Fibroblast of lung (primary cell): ENCODE results near the gene YES1. TPM values are rescaled to one million over a fixed set of nuclear protein-coding genes. Genes with fewer than 3 reads are reported as not detected.
"Not testable (repeated sequence)": the region's sequence is repeated elsewhere in the genome, so short reads cannot be mapped to it uniquely, and the experiment has no call there.

Source experiments
- DNase-seq, 2 donors: peaks; one replicate each; pipeline versions ENCODE4 v3.0.0 to v3.0.0-alpha.2; 2010; ENCODE audit warnings: low read depth in 2 of 2
- H2AFZ ChIP-seq: 2 replicates; pipeline ENCODE4 v1.5.1; 2012; ENCODE audit warnings: low read length, control low read depth, inconsistent platforms
- H3K27ac ChIP-seq: 2 replicates; pipeline ENCODE4 v1.5.1; 2011; ENCODE audit warnings: low read length, control low read depth; ENCODE audit not compliant: insufficient read depth
- H3K27me3 ChIP-seq: 2 replicates; pipeline ENCODE4 v1.5.1; 2011; ENCODE audit warnings: mild to moderate bottlenecking, low read length; ENCODE audit not compliant: control insufficient read depth, insufficient read depth
- H3K36me3 ChIP-seq: 2 replicates; pipeline ENCODE4 v1.5.1; 2011; ENCODE audit warnings: low read length; ENCODE audit not compliant: control insufficient read depth, insufficient read depth
- H3K4me1 ChIP-seq: 2 replicates; pipeline ENCODE4 v1.5.1; 2011; ENCODE audit warnings: low read length; ENCODE audit not compliant: control insufficient read depth, insufficient read depth; ENCODE audit errors: extremely low read depth
- H3K4me2 ChIP-seq: 2 replicates; pipeline ENCODE4 v1.5.1; 2011; ENCODE audit warnings: low read length, control low read depth; ENCODE audit not compliant: insufficient read depth; ENCODE audit errors: extremely low read depth
- H3K4me3 ChIP-seq, 4 experiments: fragments of 200-600 bp in 1 of 4; sonication (generic) in 1 of 4; replicated peaks in 1 of 4; 2 replicates each; pipeline ENCODE4 v1.5.1; 2011 to 2016; ENCODE audit warnings: low read length in 4 of 4, low read depth in 3 of 4, mild to moderate bottlenecking in 3 of 4, control low read depth in 2 of 4, inconsistent platforms in 1 of 4, mixed read lengths in 1 of 4; ENCODE audit not compliant: insufficient read depth in 1 of 4; ENCODE audit errors: control extremely low read depth in 1 of 4
- H3K79me2 ChIP-seq: 2 replicates; pipeline ENCODE4 v1.5.1; 2012; ENCODE audit warnings: mild to moderate bottlenecking, low read length, inconsistent platforms; ENCODE audit not compliant: control insufficient read depth, insufficient read depth
- H3K9ac ChIP-seq: 2 replicates; pipeline ENCODE4 v1.5.1; 2011; ENCODE audit warnings: mild to moderate bottlenecking, low read length, control low read depth; ENCODE audit not compliant: insufficient read depth
- H3K9me3 ChIP-seq: 2 replicates; pipeline ENCODE4 v1.5.1; 2012; ENCODE audit warnings: low read depth, low read length; ENCODE audit not compliant: control insufficient read depth, insufficient read depth
- H4K20me1 ChIP-seq: 2 replicates; pipeline ENCODE4 v1.5.1; 2011; ENCODE audit warnings: low read length; ENCODE audit not compliant: control insufficient read depth, insufficient read depth; ENCODE audit errors: extremely low read depth
- EZH2 ChIP-seq: IDR thresholded peaks from 2 replicates; pipeline ENCODE4 v1.5.1; 2012; ENCODE audit warnings: low read length, control low read depth, mild to moderate bottlenecking; ENCODE audit errors: missing control alignments
- polyA plus RNA-seq, 2 donors: library from polyadenylated mRNA; depleted of rRNA in 1 of 2; stranded (reverse) in 1 of 2; unstranded in 1 of 2; fragments of >200 nt; gene quantifications; 2 replicates each; pipeline ENCODE4 v1.2.1, GENCODE V29; 2011 to 2012; ENCODE audit warnings: missing spikeins in 1 of 2
- total RNA-seq: library from RNA; depleted of rRNA; stranded (reverse); fragments of >200 nt; gene quantifications from 2 replicates; pipeline ENCODE4 v1.2.1, GENCODE V29; 2014
- TF ChIP-seq, protein P1 (sequence below), 2 donors: IDR thresholded peaks in 1 of 2; conservative IDR thresholded peaks in 1 of 2; 1 replicate in 1 of 2; 2 replicates in 1 of 2; pipeline ENCODE4 v1.5.1; 2011 to 2012; ENCODE audit warnings: low read length in 2 of 2, control low read depth in 1 of 2, inconsistent platforms in 1 of 2, low read depth in 1 of 2, mild to moderate bottlenecking in 1 of 2

YES1 gene
- total and polyA plus RNA-seq, 2 donors (not counting 1 experiment from before 2014, with no cell fraction given) = 26.6 to 49.5 TPM

DNA sequence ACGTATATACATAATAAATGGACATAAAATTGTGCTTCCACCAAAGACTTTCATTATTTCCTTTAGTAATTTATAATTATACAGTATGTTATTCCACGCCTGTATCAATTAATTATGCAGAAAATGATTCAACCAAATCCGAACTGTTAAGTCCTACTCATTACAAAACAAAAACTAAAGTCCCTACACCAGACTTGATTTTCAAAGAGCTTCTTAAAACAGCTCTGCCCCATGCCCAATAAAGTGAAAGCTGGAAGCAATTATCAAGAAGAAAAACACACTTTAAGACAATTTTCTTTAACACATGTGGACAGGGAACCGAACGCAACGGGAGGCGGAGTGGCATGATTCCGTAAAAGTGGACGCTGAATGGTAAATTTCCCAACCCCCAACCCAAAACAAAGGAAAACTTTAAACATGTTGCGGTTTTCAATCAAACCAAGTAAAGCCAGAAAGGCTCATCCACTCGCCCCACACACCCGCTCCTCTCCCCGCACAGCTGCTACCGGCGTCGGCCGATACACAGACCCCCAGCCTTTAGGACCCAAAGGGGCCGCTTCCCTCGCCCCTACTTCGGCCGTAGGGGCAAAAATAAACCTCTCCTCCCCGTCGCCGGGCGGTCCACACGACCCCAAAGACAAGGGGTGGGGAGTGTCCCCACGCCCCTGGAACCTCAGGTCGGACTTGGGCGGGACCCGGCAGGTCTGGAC is 705 bp downstream of the YES1 start:
- no peak for TF ChIP-seq EZH2
- TF ChIP-seq, protein P1, sequence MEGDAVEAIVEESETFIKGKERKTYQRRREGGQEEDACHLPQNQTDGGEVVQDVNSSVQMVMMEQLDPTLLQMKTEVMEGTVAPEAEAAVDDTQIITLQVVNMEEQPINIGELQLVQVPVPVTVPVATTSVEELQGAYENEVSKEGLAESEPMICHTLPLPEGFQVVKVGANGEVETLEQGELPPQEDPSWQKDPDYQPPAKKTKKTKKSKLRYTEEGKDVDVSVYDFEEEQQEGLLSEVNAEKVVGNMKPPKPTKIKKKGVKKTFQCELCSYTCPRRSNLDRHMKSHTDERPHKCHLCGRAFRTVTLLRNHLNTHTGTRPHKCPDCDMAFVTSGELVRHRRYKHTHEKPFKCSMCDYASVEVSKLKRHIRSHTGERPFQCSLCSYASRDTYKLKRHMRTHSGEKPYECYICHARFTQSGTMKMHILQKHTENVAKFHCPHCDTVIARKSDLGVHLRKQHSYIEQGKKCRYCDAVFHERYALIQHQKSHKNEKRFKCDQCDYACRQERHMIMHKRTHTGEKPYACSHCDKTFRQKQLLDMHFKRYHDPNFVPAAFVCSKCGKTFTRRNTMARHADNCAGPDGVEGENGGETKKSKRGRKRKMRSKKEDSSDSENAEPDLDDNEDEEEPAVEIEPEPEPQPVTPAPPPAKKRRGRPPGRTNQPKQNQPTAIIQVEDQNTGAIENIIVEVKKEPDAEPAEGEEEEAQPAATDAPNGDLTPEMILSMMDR (conservative IDR thresholded peaks at IDR 0.05 in 1 of 2, IDR thresholded peaks at IDR 0.05 in 1 of 2; ENCODE audit: low read depth in 1 of 2, low read length in 2 of 2) = no peak
- peaks cover 34% of the 10 kb centered on the region for H3K79me2 ChIP-seq
- DNase-seq = peak; percentile 19 to 32
- peak overlapping the region; percentile 71 to 99 (median 96) for H3K4me3 ChIP-seq
- no peaks in the 10 kb centered on the region for H3K36me3 ChIP-seq
- peak overlapping the region; percentile 18 for H2AFZ ChIP-seq
- H3K4me1 ChIP-seq = peaks cover 3% of the 10 kb centered on the region
- no peaks in the 10 kb centered on the region for H4K20me1 ChIP-seq
- peak overlapping the region; percentile 73 for H3K4me2 ChIP-seq
- H3K27me3 ChIP-seq = no peaks in the 10 kb centered on the region
- H3K27ac ChIP-seq = peak overlapping the region; percentile 83
- H3K9ac ChIP-seq = peak overlapping the region; percentile 88
- no peaks in the 10 kb centered on the region for H3K9me3 ChIP-seq

DNA sequence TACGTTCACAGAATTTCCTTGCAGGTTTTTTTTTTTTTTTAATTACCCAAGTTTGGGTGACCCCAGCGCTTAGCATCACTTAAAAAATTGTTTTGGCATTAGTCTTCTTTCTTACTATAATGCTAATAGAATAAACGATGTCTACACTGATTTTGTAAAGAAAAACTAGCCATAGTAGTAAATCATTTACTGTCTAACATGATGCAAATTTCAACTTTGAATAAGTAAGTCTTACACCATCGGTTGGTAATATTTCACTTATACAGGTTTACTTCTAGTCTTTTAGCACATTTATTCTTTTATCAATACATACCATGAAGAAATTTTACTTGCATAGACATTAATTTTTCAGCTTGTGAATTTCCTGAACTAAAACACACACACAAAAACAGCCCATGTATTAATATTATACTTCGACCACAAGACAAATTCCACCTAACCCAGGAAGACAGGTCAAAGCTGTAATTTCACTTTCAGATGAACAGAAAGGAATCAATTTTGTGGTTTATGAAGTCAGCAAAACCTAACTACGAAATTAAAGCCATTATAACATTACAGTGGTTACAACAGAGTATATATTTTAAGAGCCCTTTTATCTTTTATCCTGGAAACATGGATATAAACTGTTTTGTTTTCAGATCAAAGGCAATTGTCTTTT is 1.9 kb downstream of the YES1 start:
- no peak overlapping the region for H3K4me2 ChIP-seq
- no peak overlapping the region for H3K27ac ChIP-seq
- no peaks in the 10 kb centered on the region for H4K20me1 ChIP-seq
- TF ChIP-seq, protein P1 (conservative IDR thresholded peaks at IDR 0.05 in 1 of 2, IDR thresholded peaks at IDR 0.05 in 1 of 2; ENCODE audit: low read depth in 1 of 2, low read length in 2 of 2) = no peak
- no peak for TF ChIP-seq EZH2
- no peak overlapping the region for H2AFZ ChIP-seq
- peak in 1 of 2 donors; percentile 11 for DNase-seq
- H3K27me3 ChIP-seq = no peaks in the 10 kb centered on the region
- peak overlapping the region in 3 of 4 experiments; percentile 95 to 99 (median 98) for H3K4me3 ChIP-seq
- no peak overlapping the region for H3K9ac ChIP-seq
- H3K79me2 ChIP-seq = peaks cover 38% of the 10 kb centered on the region
- H3K36me3 ChIP-seq = no peaks in the 10 kb centered on the region
- H3K9me3 ChIP-seq = no peaks in the 10 kb centered on the region
- peaks cover 3% of the 10 kb centered on the region for H3K4me1 ChIP-seq

DNA sequence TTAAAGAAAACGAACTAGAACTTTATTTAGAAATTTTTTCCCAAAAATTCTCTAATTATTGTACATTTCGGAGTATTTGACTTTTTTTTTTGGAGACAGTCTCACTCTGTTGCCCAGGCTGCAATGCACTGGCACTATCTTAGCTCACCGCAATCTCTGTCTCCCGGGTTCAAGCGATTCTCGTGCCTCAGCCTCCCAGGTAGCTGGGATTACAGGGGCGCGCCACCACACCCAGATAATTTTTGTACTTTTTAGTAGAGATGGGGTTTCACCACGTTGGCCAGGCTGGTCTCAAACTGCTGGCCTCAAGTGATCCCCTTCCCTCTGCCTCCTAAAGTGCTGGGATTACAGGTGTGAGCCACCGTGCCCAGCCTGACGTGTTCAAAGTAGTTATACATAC is 2.8 kb downstream of the YES1 start:
- not testable (repeated sequence) for H3K9me3 ChIP-seq, H2AFZ ChIP-seq, H3K27ac ChIP-seq, H3K4me2 ChIP-seq, H3K4me3 ChIP-seq, H3K27me3 ChIP-seq, H3K36me3 ChIP-seq, H4K20me1 ChIP-seq, H3K9ac ChIP-seq, H3K4me1 ChIP-seq, DNase-seq
- peaks cover 38% of the 10 kb centered on the region for H3K79me2 ChIP-seq
